GM23338 (cell line): ENCODE data around the gene YPEL4.

Source experiments
- CREB1 ChIP-seq: fragments of 250-450 bp; sonication (Bioruptor Pico); IDR thresholded peaks from 2 replicates; pipeline ENCODE4 v1.5.0; 2020; ENCODE audit warnings: low read depth, mild to moderate bottlenecking, moderate library complexity
- EZH2 ChIP-seq: fragments of 200-600 bp; sonication (generic); IDR thresholded peaks from one replicate; pipeline ENCODE4 v1.8.0; 2017; ENCODE audit warnings: antibody characterized with exemption, mild to moderate bottlenecking, low read depth; ENCODE audit not compliant: unreplicated experiment
- EZH2phosphoT487 ChIP-seq: fragments of 200-600 bp; sonication (generic); IDR thresholded peaks from one replicate; pipeline ENCODE4 v1.8.1; 2018; ENCODE audit warnings: antibody characterized with exemption; ENCODE audit not compliant: unreplicated experiment
- POLR2AphosphoS5 ChIP-seq: IDR thresholded peaks from 2 replicates; pipeline ENCODE4 v1.6.1; 2016; ENCODE audit warnings: antibody characterized with exemption, low read depth
- TF ChIP-seq, protein P1 (sequence below), 2 experiments: fragments of 200-600 bp in 1 of 2; sonication (generic) in 1 of 2; conservative IDR thresholded peaks; 2 replicates each; pipeline versions ENCODE4 v1.5.1 to v1.6.1; 2016 to 2017; ENCODE audit warnings: antibody characterized with exemption in 2 of 2, low read depth in 2 of 2, mild to moderate bottlenecking in 2 of 2, moderate library complexity in 1 of 2
- TF ChIP-seq, protein P2 (sequence below): IDR thresholded peaks from one replicate; pipeline ENCODE4 v1.6.1; 2018; ENCODE audit warnings: antibody characterized with exemption; ENCODE audit not compliant: unreplicated experiment

DNA sequence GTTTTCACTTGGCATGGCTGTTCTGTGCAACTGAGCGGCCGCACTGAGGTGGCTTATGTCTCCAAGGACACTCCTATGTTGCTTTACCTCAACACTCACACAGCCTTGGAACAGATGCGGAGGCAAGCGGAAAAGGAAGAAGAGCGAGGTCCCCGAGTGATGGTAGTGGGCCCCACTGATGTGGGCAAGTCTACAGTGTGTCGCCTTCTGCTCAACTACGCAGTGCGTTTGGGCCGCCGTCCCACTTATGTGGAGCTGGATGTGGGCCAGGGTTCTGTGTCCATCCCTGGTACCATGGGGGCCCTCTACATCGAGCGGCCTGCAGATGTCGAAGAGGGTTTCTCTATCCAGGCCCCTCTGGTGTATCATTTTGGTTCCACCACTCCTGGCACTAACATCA is 10.0 kb upstream of the YPEL4 start:
- no peak for TF ChIP-seq EZH2
- TF ChIP-seq, protein P1, sequence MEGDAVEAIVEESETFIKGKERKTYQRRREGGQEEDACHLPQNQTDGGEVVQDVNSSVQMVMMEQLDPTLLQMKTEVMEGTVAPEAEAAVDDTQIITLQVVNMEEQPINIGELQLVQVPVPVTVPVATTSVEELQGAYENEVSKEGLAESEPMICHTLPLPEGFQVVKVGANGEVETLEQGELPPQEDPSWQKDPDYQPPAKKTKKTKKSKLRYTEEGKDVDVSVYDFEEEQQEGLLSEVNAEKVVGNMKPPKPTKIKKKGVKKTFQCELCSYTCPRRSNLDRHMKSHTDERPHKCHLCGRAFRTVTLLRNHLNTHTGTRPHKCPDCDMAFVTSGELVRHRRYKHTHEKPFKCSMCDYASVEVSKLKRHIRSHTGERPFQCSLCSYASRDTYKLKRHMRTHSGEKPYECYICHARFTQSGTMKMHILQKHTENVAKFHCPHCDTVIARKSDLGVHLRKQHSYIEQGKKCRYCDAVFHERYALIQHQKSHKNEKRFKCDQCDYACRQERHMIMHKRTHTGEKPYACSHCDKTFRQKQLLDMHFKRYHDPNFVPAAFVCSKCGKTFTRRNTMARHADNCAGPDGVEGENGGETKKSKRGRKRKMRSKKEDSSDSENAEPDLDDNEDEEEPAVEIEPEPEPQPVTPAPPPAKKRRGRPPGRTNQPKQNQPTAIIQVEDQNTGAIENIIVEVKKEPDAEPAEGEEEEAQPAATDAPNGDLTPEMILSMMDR (conservative IDR thresholded peaks at IDR 0.05; ENCODE audit: low read depth in 2 of 2) = no peak
- no peak for TF ChIP-seq CREB1 (CRISPR knock-in tag)
- no peak for TF ChIP-seq EZH2phosphoT487
- TF ChIP-seq POLR2AphosphoS5 = no peak
- TF ChIP-seq, protein P2, sequence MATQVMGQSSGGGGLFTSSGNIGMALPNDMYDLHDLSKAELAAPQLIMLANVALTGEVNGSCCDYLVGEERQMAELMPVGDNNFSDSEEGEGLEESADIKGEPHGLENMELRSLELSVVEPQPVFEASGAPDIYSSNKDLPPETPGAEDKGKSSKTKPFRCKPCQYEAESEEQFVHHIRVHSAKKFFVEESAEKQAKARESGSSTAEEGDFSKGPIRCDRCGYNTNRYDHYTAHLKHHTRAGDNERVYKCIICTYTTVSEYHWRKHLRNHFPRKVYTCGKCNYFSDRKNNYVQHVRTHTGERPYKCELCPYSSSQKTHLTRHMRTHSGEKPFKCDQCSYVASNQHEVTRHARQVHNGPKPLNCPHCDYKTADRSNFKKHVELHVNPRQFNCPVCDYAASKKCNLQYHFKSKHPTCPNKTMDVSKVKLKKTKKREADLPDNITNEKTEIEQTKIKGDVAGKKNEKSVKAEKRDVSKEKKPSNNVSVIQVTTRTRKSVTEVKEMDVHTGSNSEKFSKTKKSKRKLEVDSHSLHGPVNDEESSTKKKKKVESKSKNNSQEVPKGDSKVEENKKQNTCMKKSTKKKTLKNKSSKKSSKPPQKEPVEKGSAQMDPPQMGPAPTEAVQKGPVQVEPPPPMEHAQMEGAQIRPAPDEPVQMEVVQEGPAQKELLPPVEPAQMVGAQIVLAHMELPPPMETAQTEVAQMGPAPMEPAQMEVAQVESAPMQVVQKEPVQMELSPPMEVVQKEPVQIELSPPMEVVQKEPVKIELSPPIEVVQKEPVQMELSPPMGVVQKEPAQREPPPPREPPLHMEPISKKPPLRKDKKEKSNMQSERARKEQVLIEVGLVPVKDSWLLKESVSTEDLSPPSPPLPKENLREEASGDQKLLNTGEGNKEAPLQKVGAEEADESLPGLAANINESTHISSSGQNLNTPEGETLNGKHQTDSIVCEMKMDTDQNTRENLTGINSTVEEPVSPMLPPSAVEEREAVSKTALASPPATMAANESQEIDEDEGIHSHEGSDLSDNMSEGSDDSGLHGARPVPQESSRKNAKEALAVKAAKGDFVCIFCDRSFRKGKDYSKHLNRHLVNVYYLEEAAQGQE = no peak
